Panc1 (cell line): Measurements from ENCODE around the gene WLS.

ENCODE experiments used
- CTCF ChIP-seq: fragments of 450-650 bp; IDR thresholded peaks from 2 replicates; pipeline ENCODE4 v1.5.1; 2017; ENCODE audit warnings: mild to moderate bottlenecking
- POLR2AphosphoS5 ChIP-seq: IDR thresholded peaks from 2 replicates; pipeline ENCODE4 v1.6.1; 2012; ENCODE audit warnings: mild to moderate bottlenecking, low read depth, low read length, moderate library complexity
- TCF7L2 ChIP-seq: IDR thresholded peaks from 2 replicates; pipeline ENCODE4 v1.6.1; 2011; ENCODE audit warnings: mild to moderate bottlenecking, low read depth, low read length, inconsistent platforms
- TF ChIP-seq, protein P1 (sequence below), 2 experiments: IDR thresholded peaks; 2 replicates each; pipeline ENCODE4 v1.6.1; 2011 to 2012; ENCODE audit warnings: low read depth in 2 of 2, control low read depth in 1 of 2, low read length in 1 of 2, mild to moderate bottlenecking in 1 of 2, moderate library complexity in 1 of 2; ENCODE audit not compliant: insufficient read depth in 1 of 2

- no peak for TF ChIP-seq CTCF
- TF ChIP-seq, protein P1, sequence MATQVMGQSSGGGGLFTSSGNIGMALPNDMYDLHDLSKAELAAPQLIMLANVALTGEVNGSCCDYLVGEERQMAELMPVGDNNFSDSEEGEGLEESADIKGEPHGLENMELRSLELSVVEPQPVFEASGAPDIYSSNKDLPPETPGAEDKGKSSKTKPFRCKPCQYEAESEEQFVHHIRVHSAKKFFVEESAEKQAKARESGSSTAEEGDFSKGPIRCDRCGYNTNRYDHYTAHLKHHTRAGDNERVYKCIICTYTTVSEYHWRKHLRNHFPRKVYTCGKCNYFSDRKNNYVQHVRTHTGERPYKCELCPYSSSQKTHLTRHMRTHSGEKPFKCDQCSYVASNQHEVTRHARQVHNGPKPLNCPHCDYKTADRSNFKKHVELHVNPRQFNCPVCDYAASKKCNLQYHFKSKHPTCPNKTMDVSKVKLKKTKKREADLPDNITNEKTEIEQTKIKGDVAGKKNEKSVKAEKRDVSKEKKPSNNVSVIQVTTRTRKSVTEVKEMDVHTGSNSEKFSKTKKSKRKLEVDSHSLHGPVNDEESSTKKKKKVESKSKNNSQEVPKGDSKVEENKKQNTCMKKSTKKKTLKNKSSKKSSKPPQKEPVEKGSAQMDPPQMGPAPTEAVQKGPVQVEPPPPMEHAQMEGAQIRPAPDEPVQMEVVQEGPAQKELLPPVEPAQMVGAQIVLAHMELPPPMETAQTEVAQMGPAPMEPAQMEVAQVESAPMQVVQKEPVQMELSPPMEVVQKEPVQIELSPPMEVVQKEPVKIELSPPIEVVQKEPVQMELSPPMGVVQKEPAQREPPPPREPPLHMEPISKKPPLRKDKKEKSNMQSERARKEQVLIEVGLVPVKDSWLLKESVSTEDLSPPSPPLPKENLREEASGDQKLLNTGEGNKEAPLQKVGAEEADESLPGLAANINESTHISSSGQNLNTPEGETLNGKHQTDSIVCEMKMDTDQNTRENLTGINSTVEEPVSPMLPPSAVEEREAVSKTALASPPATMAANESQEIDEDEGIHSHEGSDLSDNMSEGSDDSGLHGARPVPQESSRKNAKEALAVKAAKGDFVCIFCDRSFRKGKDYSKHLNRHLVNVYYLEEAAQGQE (IDR thresholded peaks at IDR 0.05; ENCODE audit: insufficient read depth in 1 of 2, low read depth in 2 of 2, low read length in 1 of 2), result no peak
- TF ChIP-seq POLR2AphosphoS5, result no peak
- TF ChIP-seq TCF7L2, result no peak
Observed at GRCh38 chr1:68117416-68117815, 114.9 kb downstream of the WLS start.
